PFSK-1 (cell line): ENCODE measurements around the gene NBEAL2.

Experiments used
- POLR2AphosphoS5 ChIP-seq: IDR thresholded peaks from 2 replicates; pipeline ENCODE4 v1.6.1; 2012; ENCODE audit warnings: low read depth, mild to moderate bottlenecking, control low read depth, low read length, moderate library complexity
- SIN3A ChIP-seq: IDR thresholded peaks from 2 replicates; pipeline ENCODE4 v1.6.1; 2012; ENCODE audit warnings: mild to moderate bottlenecking, low read length, moderate library complexity, borderline replicate concordance; ENCODE audit not compliant: insufficient read depth
- TAF1 ChIP-seq: IDR thresholded peaks from 2 replicates; pipeline ENCODE4 v1.6.1; 2012; ENCODE audit warnings: low read length, control low read depth, borderline replicate concordance; ENCODE audit not compliant: insufficient read depth
- TF ChIP-seq, protein P1 (sequence below), 2 experiments: IDR thresholded peaks; 2 replicates each; pipeline versions ENCODE4 v1.6.1 to v1.8.0; 2011 to 2012; ENCODE audit warnings: low read depth in 2 of 2, low read length in 2 of 2, control low read depth in 1 of 2, inconsistent platforms in 1 of 2, mild to moderate bottlenecking in 1 of 2, moderate library complexity in 1 of 2; ENCODE audit not compliant: insufficient read depth in 1 of 2

- TF ChIP-seq POLR2AphosphoS5 (no peak), TAF1 (no peak), SIN3A (no peak)
- TF ChIP-seq, protein P1, sequence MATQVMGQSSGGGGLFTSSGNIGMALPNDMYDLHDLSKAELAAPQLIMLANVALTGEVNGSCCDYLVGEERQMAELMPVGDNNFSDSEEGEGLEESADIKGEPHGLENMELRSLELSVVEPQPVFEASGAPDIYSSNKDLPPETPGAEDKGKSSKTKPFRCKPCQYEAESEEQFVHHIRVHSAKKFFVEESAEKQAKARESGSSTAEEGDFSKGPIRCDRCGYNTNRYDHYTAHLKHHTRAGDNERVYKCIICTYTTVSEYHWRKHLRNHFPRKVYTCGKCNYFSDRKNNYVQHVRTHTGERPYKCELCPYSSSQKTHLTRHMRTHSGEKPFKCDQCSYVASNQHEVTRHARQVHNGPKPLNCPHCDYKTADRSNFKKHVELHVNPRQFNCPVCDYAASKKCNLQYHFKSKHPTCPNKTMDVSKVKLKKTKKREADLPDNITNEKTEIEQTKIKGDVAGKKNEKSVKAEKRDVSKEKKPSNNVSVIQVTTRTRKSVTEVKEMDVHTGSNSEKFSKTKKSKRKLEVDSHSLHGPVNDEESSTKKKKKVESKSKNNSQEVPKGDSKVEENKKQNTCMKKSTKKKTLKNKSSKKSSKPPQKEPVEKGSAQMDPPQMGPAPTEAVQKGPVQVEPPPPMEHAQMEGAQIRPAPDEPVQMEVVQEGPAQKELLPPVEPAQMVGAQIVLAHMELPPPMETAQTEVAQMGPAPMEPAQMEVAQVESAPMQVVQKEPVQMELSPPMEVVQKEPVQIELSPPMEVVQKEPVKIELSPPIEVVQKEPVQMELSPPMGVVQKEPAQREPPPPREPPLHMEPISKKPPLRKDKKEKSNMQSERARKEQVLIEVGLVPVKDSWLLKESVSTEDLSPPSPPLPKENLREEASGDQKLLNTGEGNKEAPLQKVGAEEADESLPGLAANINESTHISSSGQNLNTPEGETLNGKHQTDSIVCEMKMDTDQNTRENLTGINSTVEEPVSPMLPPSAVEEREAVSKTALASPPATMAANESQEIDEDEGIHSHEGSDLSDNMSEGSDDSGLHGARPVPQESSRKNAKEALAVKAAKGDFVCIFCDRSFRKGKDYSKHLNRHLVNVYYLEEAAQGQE (IDR thresholded peaks at IDR 0.05; ENCODE audit: insufficient read depth in 1 of 2, low read depth in 2 of 2, low read length in 2 of 2) = no peak
Observed at GRCh38 chr3:47016086-47016933, 36.8 kb downstream of the NBEAL2 start.
